GM23338 (cell line): ENCODE data around the gene MAP3K8. TPM values are rescaled to one million over a fixed set of nuclear protein-coding genes. Genes with fewer than 3 reads are reported as not detected.

Experiments used
- ATAC-seq: fragments of 200-7000 bp; cut with Tn5 transposase; 3 replicates; pipeline ENCODE4 v1.9.1; 2020
- DNase-seq: peaks from one replicate; pipeline ENCODE4 v3.0.0-alpha.2; 2015; ENCODE audit warnings: low spot score
- H2AFZ ChIP-seq: fragments of 200-600 bp; sonication (generic); 2 replicates; pipeline ENCODE4 v1.8.0; 2016; ENCODE audit warnings: antibody characterized with exemption, mild to moderate bottlenecking, moderate library complexity
- H3F3A ChIP-seq: fragments of 200-600 bp; sonication (generic); replicated peaks from 2 replicates; pipeline ENCODE4 v1.8.0; 2017; ENCODE audit warnings: antibody characterized with exemption, mixed run types, low read depth
- H3K27ac ChIP-seq: fragments of 200-600 bp; sonication (generic); 2 replicates; pipeline ENCODE4 v1.6.1; 2016; ENCODE audit warnings: low read depth
- H3K27me3 ChIP-seq: fragments of 200-600 bp; sonication (generic); 2 replicates; pipeline ENCODE4 v1.8.0; 2016; ENCODE audit warnings: mild to moderate bottlenecking, mixed run types, moderate library complexity; ENCODE audit not compliant: insufficient read depth
- H3K36me3 ChIP-seq: fragments of 200-600 bp; sonication (generic); 2 replicates; pipeline ENCODE4 v1.8.0; 2016; ENCODE audit warnings: mild to moderate bottlenecking; ENCODE audit not compliant: insufficient read depth
- H3K4me1 ChIP-seq: fragments of 200-600 bp; sonication (generic); 2 replicates; pipeline ENCODE4 v1.8.0; 2016; ENCODE audit warnings: mild to moderate bottlenecking, moderate library complexity; ENCODE audit not compliant: insufficient read depth
- H3K4me2 ChIP-seq: fragments of 200-600 bp; sonication (generic); 2 replicates; pipeline ENCODE4 v1.7.1; 2017; ENCODE audit warnings: mixed run types
- H3K4me3 ChIP-seq: fragments of 200-600 bp; sonication (generic); 2 replicates; pipeline ENCODE4 v1.6.1; 2016; ENCODE audit warnings: mixed run types
- H3K79me2 ChIP-seq: fragments of 200-600 bp; sonication (generic); replicated peaks from 2 replicates; pipeline ENCODE4 v1.8.0; 2017; ENCODE audit warnings: mild to moderate bottlenecking; ENCODE audit not compliant: insufficient read depth
- H3K9me2 ChIP-seq: fragments of 200-600 bp; sonication (generic); 2 replicates; pipeline ENCODE4 v1.8.0; 2017; ENCODE audit not compliant: insufficient read depth
- H4K20me1 ChIP-seq: fragments of 200-600 bp; sonication (generic); replicated peaks from 2 replicates; pipeline ENCODE4 v1.8.0; 2017; ENCODE audit warnings: mild to moderate bottlenecking; ENCODE audit not compliant: insufficient read depth
- H3K27ac Mint-ChIP-seq: 2 replicates; pipeline ENCODE4 v1.8.0; 2020; ENCODE audit warnings: inconsistent platforms, mild to moderate bottlenecking, moderate library complexity, mixed read lengths
- H3K27me3 Mint-ChIP-seq: 3 replicates; pipeline ENCODE4 v1.8.0; 2022; ENCODE audit warnings: low read depth, mild to moderate bottlenecking, moderate library complexity, mixed read lengths, inconsistent platforms; ENCODE audit not compliant: insufficient read depth, poor library complexity
- H3K36me3 Mint-ChIP-seq: 3 replicates; pipeline ENCODE4 v1.8.0; 2021; ENCODE audit warnings: low read depth, mild to moderate bottlenecking, inconsistent platforms, moderate library complexity, mixed read lengths
- H3K4me1 Mint-ChIP-seq: 3 replicates; pipeline ENCODE4 v1.8.0; 2020; ENCODE audit warnings: mild to moderate bottlenecking, inconsistent platforms, mixed read lengths
- H3K4me3 Mint-ChIP-seq: 3 replicates; pipeline ENCODE4 v1.8.0; 2021; ENCODE audit warnings: moderate library complexity, mild to moderate bottlenecking, inconsistent platforms, mixed read lengths
- H3K9me3 Mint-ChIP-seq: 3 replicates; pipeline ENCODE4 v1.8.0; 2020; ENCODE audit warnings: moderate library complexity, mild to moderate bottlenecking, inconsistent platforms, mixed read lengths
- CREB1 ChIP-seq: fragments of 250-450 bp; sonication (Bioruptor Pico); IDR thresholded peaks from 2 replicates; pipeline ENCODE4 v1.5.0; 2020; ENCODE audit warnings: low read depth, mild to moderate bottlenecking, moderate library complexity
- CTCF ChIP-seq, 2 experiments: fragments of 200-600 bp in 1 of 2; sonication (generic) in 1 of 2; conservative IDR thresholded peaks; 2 replicates each; pipeline versions ENCODE4 v1.5.1 to v1.6.1; 2016 to 2017; ENCODE audit warnings: antibody characterized with exemption in 2 of 2, low read depth in 2 of 2, mild to moderate bottlenecking in 2 of 2, moderate library complexity in 1 of 2
- EZH2 ChIP-seq: fragments of 200-600 bp; sonication (generic); IDR thresholded peaks from one replicate; pipeline ENCODE4 v1.8.0; 2017; ENCODE audit warnings: antibody characterized with exemption, mild to moderate bottlenecking, low read depth; ENCODE audit not compliant: unreplicated experiment
- EZH2phosphoT487 ChIP-seq: fragments of 200-600 bp; sonication (generic); IDR thresholded peaks from one replicate; pipeline ENCODE4 v1.8.1; 2018; ENCODE audit warnings: antibody characterized with exemption; ENCODE audit not compliant: unreplicated experiment
- JUNB ChIP-seq: IDR thresholded peaks from one replicate; pipeline ENCODE4 v1.6.1; 2016; ENCODE audit warnings: antibody characterized with exemption; ENCODE audit not compliant: unreplicated experiment
- NANOG ChIP-seq: IDR thresholded peaks from 2 replicates; pipeline ENCODE4 v1.6.1; 2016; ENCODE audit warnings: antibody characterized with exemption, borderline replicate concordance
- POLR2AphosphoS5 ChIP-seq: IDR thresholded peaks from 2 replicates; pipeline ENCODE4 v1.6.1; 2016; ENCODE audit warnings: antibody characterized with exemption, low read depth
- STAT1 ChIP-seq: IDR thresholded peaks from one replicate; pipeline ENCODE4 v1.6.1; 2016; ENCODE audit warnings: antibody characterized with exemption; ENCODE audit not compliant: unreplicated experiment
- ZNF114 ChIP-seq: fragments of 250-450 bp; sonication (Bioruptor Pico); IDR thresholded peaks from 2 replicates; pipeline ENCODE4 v1.5.0; 2020; ENCODE audit warnings: mild to moderate bottlenecking, moderate library complexity
- ZNF331 ChIP-seq: fragments of 250-450 bp; sonication (Bioruptor Pico); IDR thresholded peaks from 2 replicates; pipeline ENCODE4 v1.5.0; 2020; ENCODE audit warnings: low read depth, mild to moderate bottlenecking, moderate library complexity
- polyA plus RNA-seq: library from polyadenylated mRNA; unstranded; fragments of >200 nt; fragmentation: Nextera tagmentation; extraction: Ambion mirVana; gene quantifications from 2 replicates; pipeline ENCODE4 v1.2.1, GENCODE V29; 2016
- total RNA-seq: library from RNA; depleted of rRNA; stranded (reverse); fragments of >200 nt; shearing (Covaris generic); gene quantifications from 2 replicates; pipeline ENCODE4 v1.2.3, GENCODE V29; 2014
- TF ChIP-seq, protein P1 (sequence below): fragments of 250-450 bp; sonication (Bioruptor Pico); IDR thresholded peaks from 2 replicates; pipeline ENCODE4 v1.5.0; 2020; ENCODE audit warnings: mild to moderate bottlenecking, moderate library complexity
- TF ChIP-seq, protein P2 (sequence below): IDR thresholded peaks from one replicate; pipeline ENCODE4 v1.6.1; 2018; ENCODE audit warnings: antibody characterized with exemption; ENCODE audit not compliant: unreplicated experiment
- TF ChIP-seq, protein P3 (sequence below): IDR thresholded peaks from 2 replicates; pipeline ENCODE4 v1.6.1; 2016; ENCODE audit warnings: antibody characterized with exemption

The MAP3K8 gene
- total and polyA plus RNA-seq, 2 experiments from 2014 or later, result 3.5 to 5.0 TPM

GRCh38 chr10:30510932-30511700 is 77.1 kb downstream of the MAP3K8 start:
- H3K4me1 ChIP-seq, result no peaks in the 10 kb centered on the region
- no peak overlapping the region for H3K4me2 ChIP-seq
- Mint-ChIP-seq H3K27me3 (peaks cover 1% of the 10 kb centered on the region), H3K9me3 (no peaks in the 10 kb centered on the region), H3K4me1 (no peaks in the 10 kb centered on the region), H3K27ac (no peak overlapping the region), H3K4me3 (no peak overlapping the region), H3K36me3 (no peaks in the 10 kb centered on the region)
- no peak overlapping the region for H3K4me3 ChIP-seq
- H3K79me2 ChIP-seq, result no peaks in the 10 kb centered on the region
- ATAC-seq (no peak), DNase-seq (no peak)
- H2AFZ ChIP-seq, result no peak overlapping the region
- TF ChIP-seq, protein P1, sequence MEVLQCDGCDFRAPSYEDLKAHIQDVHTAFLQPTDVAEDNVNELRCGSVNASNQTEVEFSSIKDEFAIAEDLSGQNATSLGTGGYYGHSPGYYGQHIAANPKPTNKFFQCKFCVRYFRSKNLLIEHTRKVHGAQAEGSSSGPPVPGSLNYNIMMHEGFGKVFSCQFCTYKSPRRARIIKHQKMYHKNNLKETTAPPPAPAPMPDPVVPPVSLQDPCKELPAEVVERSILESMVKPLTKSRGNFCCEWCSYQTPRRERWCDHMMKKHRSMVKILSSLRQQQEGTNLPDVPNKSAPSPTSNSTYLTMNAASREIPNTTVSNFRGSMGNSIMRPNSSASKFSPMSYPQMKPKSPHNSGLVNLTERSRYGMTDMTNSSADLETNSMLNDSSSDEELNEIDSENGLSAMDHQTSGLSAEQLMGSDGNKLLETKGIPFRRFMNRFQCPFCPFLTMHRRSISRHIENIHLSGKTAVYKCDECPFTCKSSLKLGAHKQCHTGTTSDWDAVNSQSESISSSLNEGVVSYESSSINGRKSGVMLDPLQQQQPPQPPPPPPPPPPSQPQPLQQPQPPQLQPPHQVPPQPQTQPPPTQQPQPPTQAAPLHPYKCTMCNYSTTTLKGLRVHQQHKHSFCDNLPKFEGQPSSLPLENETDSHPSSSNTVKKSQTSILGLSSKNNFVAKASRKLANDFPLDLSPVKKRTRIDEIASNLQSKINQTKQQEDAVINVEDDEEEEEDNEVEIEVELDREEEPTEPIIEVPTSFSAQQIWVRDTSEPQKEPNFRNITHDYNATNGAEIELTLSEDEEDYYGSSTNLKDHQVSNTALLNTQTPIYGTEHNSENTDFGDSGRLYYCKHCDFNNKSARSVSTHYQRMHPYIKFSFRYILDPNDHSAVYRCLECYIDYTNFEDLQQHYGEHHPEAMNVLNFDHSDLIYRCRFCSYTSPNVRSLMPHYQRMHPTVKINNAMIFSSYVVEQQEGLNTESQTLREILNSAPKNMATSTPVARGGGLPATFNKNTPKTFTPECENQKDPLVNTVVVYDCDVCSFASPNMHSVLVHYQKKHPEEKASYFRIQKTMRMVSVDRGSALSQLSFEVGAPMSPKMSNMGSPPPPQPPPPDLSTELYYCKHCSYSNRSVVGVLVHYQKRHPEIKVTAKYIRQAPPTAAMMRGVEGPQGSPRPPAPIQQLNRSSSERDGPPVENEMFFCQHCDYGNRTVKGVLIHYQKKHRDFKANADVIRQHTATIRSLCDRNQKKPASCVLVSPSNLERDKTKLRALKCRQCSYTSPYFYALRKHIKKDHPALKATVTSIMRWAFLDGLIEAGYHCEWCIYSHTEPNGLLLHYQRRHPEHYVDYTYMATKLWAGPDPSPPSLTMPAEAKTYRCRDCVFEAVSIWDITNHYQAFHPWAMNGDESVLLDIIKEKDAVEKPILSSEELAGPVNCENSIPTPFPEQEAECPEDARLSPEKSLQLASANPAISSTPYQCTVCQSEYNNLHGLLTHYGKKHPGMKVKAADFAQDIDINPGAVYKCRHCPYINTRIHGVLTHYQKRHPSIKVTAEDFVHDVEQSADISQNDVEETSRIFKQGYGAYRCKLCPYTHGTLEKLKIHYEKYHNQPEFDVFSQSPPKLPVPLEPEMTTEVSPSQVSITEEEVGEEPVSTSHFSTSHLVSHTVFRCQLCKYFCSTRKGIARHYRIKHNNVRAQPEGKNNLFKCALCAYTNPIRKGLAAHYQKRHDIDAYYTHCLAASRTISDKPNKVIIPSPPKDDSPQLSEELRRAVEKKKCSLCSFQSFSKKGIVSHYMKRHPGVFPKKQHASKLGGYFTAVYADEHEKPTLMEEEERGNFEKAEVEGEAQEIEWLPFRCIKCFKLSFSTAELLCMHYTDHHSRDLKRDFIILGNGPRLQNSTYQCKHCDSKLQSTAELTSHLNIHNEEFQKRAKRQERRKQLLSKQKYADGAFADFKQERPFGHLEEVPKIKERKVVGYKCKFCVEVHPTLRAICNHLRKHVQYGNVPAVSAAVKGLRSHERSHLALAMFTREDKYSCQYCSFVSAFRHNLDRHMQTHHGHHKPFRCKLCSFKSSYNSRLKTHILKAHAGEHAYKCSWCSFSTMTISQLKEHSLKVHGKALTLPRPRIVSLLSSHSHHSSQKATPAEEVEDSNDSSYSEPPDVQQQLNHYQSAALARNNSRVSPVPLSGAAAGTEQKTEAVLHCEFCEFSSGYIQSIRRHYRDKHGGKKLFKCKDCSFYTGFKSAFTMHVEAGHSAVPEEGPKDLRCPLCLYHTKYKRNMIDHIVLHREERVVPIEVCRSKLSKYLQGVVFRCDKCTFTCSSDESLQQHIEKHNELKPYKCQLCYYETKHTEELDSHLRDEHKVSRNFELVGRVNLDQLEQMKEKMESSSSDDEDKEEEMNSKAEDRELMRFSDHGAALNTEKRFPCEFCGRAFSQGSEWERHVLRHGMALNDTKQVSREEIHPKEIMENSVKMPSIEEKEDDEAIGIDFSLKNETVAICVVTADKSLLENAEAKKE (CRISPR knock-in tag), result no peak
- TF ChIP-seq EZH2 (no peak), EZH2phosphoT487 (no peak), POLR2AphosphoS5 (no peak), ZNF331 (no peak), STAT1 (no peak), JUNB (no peak), ZNF114 (CRISPR knock-in tag) (no peak), NANOG (no peak), CREB1 (CRISPR knock-in tag) (no peak), CTCF (conservative IDR thresholded peaks at IDR 0.05; ENCODE audit: low read depth in 2 of 2) (no peak)
- TF ChIP-seq, protein P2, sequence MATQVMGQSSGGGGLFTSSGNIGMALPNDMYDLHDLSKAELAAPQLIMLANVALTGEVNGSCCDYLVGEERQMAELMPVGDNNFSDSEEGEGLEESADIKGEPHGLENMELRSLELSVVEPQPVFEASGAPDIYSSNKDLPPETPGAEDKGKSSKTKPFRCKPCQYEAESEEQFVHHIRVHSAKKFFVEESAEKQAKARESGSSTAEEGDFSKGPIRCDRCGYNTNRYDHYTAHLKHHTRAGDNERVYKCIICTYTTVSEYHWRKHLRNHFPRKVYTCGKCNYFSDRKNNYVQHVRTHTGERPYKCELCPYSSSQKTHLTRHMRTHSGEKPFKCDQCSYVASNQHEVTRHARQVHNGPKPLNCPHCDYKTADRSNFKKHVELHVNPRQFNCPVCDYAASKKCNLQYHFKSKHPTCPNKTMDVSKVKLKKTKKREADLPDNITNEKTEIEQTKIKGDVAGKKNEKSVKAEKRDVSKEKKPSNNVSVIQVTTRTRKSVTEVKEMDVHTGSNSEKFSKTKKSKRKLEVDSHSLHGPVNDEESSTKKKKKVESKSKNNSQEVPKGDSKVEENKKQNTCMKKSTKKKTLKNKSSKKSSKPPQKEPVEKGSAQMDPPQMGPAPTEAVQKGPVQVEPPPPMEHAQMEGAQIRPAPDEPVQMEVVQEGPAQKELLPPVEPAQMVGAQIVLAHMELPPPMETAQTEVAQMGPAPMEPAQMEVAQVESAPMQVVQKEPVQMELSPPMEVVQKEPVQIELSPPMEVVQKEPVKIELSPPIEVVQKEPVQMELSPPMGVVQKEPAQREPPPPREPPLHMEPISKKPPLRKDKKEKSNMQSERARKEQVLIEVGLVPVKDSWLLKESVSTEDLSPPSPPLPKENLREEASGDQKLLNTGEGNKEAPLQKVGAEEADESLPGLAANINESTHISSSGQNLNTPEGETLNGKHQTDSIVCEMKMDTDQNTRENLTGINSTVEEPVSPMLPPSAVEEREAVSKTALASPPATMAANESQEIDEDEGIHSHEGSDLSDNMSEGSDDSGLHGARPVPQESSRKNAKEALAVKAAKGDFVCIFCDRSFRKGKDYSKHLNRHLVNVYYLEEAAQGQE, result no peak
- TF ChIP-seq, protein P3, sequence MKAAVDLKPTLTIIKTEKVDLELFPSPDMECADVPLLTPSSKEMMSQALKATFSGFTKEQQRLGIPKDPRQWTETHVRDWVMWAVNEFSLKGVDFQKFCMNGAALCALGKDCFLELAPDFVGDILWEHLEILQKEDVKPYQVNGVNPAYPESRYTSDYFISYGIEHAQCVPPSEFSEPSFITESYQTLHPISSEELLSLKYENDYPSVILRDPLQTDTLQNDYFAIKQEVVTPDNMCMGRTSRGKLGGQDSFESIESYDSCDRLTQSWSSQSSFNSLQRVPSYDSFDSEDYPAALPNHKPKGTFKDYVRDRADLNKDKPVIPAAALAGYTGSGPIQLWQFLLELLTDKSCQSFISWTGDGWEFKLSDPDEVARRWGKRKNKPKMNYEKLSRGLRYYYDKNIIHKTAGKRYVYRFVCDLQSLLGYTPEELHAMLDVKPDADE, result no peak
- H3K9me2 ChIP-seq, result no peaks in the 10 kb centered on the region
- no peaks in the 10 kb centered on the region for H3K36me3 ChIP-seq
- no peaks in the 10 kb centered on the region for H4K20me1 ChIP-seq
- H3K27me3 ChIP-seq, result no peaks in the 10 kb centered on the region
- no peak overlapping the region for H3K27ac ChIP-seq
- no peaks in the 10 kb centered on the region for H3F3A ChIP-seq
